A673 (cell line): ENCODE measurements around the gene NUP210L.

Experiments
- CTCF ChIP-seq: fragments of 300-800, 200-600 bp; sonication (generic); conservative IDR thresholded peaks from 2 replicates; pipeline ENCODE4 v1.5.1; 2017; ENCODE audit warnings: low read depth, mild to moderate bottlenecking, antibody characterized with exemption, low read length, moderate library complexity, mixed read lengths
- EZH2 ChIP-seq: fragments of 200-600 bp; sonication (generic); IDR thresholded peaks from 2 replicates; pipeline ENCODE4 v1.6.1; 2017; ENCODE audit warnings: borderline replicate concordance, low read depth, mild to moderate bottlenecking, mixed read lengths, antibody characterized with exemption, low read length; ENCODE audit not compliant: poor library complexity, severe bottlenecking

- TF ChIP-seq CTCF (no peak), EZH2 (no peak)
Measured at GRCh38 chr1:154115180-154115579, 39.7 kb downstream of the NUP210L start.
